Measurements from ENCODE around the gene MARK1. TPM values are rescaled to one million over a fixed set of nuclear protein-coding genes. Genes with fewer than 3 reads are reported as not detected.

MARK1 gene
- total and polyA plus RNA-seq, 2 of the 13 experiments (the other 11 are each of a cell fraction or from before 2014, with no cell fraction given) = not detected

DNA sequence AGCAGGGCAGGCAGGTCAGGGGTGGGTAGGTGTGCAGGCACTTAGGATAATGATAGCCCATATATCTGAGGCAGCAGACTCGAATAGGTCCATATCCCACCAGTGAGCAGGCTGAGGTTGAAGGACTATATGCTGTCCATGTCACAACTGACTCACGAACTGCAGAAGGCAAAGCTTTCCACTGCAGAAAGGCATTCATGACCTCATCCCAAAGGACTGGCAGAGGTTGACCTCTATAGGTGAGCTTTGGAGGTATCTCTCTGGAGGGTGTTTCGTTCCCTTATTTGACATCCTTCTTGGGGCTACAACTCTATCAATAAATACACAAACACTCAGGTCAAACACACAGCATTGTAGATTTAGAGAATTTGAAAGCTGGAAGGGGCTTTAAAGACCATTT, 42.8 kb upstream of the MARK1 start:
- in situ Hi-C loops (cut with HindIII; ENCODE audit: extremely low pct_ligation_motif_present, low pct_unique_long_range_greater_than_20kb) (no loop called here), intact Hi-C loops (cut with micrococcal nuclease; ENCODE audit: unreplicated experiment) (no loop called here)
- H3K4me2 ChIP-seq (ENCODE audit: low read depth, low read length) = no peak overlapping the region
- H3K4me1 ChIP-seq (ENCODE audit: insufficient read depth, low read length) = no peaks in the 10 kb centered on the region
- DNase-seq (ENCODE audit: low spot score) (no peak), FAIRE-seq (no peak), ATAC-seq (peak; percentile 70)
- CTCF ChIA-PET (ENCODE audit: low intra/inter-chr PET ratio, low total read pairs) = no interaction called here
- no peaks in the 10 kb centered on the region for H3K9me3 ChIP-seq (ENCODE audit: low read length)
- WGBS (ENCODE audit: low lambda C conversion rate) = 7% methylated on average over 2 of the region's 3 CpGs
- H3K27me3 ChIP-seq (ENCODE audit: control insufficient read depth in 1 of 2, insufficient read depth in 2 of 2, low read length in 2 of 2) = no peaks in the 10 kb centered on the region
- H3K79me2 ChIP-seq (ENCODE audit: insufficient read depth, low read length) = no peaks in the 10 kb centered on the region
- H4K20me1 ChIP-seq (ENCODE audit: insufficient read depth, low read length) = no peaks in the 10 kb centered on the region
- H3K36me3 ChIP-seq (replicated peaks in 1 of 2; ENCODE audit: control insufficient read depth in 1 of 2, insufficient read depth in 2 of 2, low read length in 2 of 2) = no peaks in the 10 kb centered on the region
- H3K4me3 ChIP-seq (replicated peaks in 1 of 3; ENCODE audit: insufficient read depth in 1 of 3, low read depth in 2 of 3, low read length in 3 of 3) = no peak overlapping the region
- no peak overlapping the region for H3K9ac ChIP-seq (ENCODE audit: insufficient read depth, low read depth, low read length)
- no peak overlapping the region for H3K27ac ChIP-seq (ENCODE audit: extremely low read length, insufficient read depth, low read length)
- POLR2A ChIA-PET = no interaction called here
- TF ChIP-seq, protein P1, sequence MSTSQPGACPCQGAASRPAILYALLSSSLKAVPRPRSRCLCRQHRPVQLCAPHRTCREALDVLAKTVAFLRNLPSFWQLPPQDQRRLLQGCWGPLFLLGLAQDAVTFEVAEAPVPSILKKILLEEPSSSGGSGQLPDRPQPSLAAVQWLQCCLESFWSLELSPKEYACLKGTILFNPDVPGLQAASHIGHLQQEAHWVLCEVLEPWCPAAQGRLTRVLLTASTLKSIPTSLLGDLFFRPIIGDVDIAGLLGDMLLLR (CRISPR knock-in tag; IDR thresholded peaks at IDR 0.05) = no peak
- TF ChIP-seq, protein P2, sequence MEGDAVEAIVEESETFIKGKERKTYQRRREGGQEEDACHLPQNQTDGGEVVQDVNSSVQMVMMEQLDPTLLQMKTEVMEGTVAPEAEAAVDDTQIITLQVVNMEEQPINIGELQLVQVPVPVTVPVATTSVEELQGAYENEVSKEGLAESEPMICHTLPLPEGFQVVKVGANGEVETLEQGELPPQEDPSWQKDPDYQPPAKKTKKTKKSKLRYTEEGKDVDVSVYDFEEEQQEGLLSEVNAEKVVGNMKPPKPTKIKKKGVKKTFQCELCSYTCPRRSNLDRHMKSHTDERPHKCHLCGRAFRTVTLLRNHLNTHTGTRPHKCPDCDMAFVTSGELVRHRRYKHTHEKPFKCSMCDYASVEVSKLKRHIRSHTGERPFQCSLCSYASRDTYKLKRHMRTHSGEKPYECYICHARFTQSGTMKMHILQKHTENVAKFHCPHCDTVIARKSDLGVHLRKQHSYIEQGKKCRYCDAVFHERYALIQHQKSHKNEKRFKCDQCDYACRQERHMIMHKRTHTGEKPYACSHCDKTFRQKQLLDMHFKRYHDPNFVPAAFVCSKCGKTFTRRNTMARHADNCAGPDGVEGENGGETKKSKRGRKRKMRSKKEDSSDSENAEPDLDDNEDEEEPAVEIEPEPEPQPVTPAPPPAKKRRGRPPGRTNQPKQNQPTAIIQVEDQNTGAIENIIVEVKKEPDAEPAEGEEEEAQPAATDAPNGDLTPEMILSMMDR (CRISPR knock-in tag; IDR thresholded peaks at IDR 0.05) = 0 out of 2 replicates have a peak, but pooled peaks have one; percentile 14
- H2AFZ ChIP-seq (ENCODE audit: low read length) = no peak overlapping the region
- no TSS peak for BruUV-seq (replicated peaks)

DNA sequence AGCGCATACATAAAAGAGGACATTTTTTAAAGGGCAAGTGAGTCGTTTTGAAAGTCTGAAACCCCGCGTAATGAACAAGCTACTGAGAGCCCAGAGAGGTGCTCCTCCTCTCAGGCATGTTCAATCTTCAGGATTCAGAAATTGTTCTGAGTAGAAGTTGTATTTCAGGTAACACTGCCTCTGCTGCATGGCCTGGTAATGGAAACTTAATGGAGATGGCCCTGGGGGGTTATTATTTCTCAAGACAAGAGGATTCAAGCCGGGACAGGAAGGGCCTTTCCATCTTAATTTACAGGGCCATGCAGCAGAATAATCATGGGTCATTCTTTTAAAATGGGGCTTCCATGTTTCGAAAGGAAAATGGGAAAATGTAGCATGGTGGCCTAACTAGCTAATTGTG, 42.1 kb upstream of the MARK1 start:
- Histone ChIP-seq H3K4me1 (ENCODE audit: insufficient read depth, low read length) (no peaks in the 10 kb centered on the region), H3K4me2 (ENCODE audit: low read depth, low read length) (no peak overlapping the region), H3K4me3 (replicated peaks in 1 of 3; ENCODE audit: insufficient read depth in 1 of 3, low read depth in 2 of 3, low read length in 3 of 3) (no peak overlapping the region), H3K27ac (ENCODE audit: extremely low read length, insufficient read depth, low read length) (no peak overlapping the region), H3K27me3 (ENCODE audit: control insufficient read depth in 1 of 2, insufficient read depth in 2 of 2, low read length in 2 of 2) (no peaks in the 10 kb centered on the region), H3K36me3 (replicated peaks in 1 of 2; ENCODE audit: control insufficient read depth in 1 of 2, insufficient read depth in 2 of 2, low read length in 2 of 2) (no peaks in the 10 kb centered on the region), H3K9ac (ENCODE audit: insufficient read depth, low read depth, low read length) (no peak overlapping the region), H2AFZ (ENCODE audit: low read length) (no peak overlapping the region), H3K79me2 (ENCODE audit: insufficient read depth, low read length) (no peaks in the 10 kb centered on the region), H4K20me1 (ENCODE audit: insufficient read depth, low read length) (no peaks in the 10 kb centered on the region), H3K9me3 (ENCODE audit: low read length) (no peaks in the 10 kb centered on the region)
- no peak for FAIRE-seq
- DNase-seq (ENCODE audit: low spot score) = no peak
- BruUV-seq (replicated peaks) = no TSS peak
- TF ChIP-seq, protein P3, sequence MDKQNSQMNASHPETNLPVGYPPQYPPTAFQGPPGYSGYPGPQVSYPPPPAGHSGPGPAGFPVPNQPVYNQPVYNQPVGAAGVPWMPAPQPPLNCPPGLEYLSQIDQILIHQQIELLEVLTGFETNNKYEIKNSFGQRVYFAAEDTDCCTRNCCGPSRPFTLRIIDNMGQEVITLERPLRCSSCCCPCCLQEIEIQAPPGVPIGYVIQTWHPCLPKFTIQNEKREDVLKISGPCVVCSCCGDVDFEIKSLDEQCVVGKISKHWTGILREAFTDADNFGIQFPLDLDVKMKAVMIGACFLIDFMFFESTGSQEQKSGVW (CRISPR knock-in tag; IDR thresholded peaks at IDR 0.05; ENCODE audit: borderline replicate concordance) = no peak
- TF ChIP-seq PPARG (CRISPR knock-in tag; conservative IDR thresholded peaks at IDR 0.05) = no peak
- TF ChIP-seq SRF (IDR thresholded peaks at IDR 0.05; ENCODE audit: low read depth, low read length) = no peak
- ATAC-seq = no peak
- intact Hi-C loops (cut with micrococcal nuclease; ENCODE audit: unreplicated experiment) (no loop called here), in situ Hi-C loops (cut with HindIII; ENCODE audit: extremely low pct_ligation_motif_present, low pct_unique_long_range_greater_than_20kb) (no loop called here)
- WGBS (ENCODE audit: low lambda C conversion rate) = 39% methylated on average over 6 of the region's 6 CpGs
- ChIA-PET POLR2A (no interaction called here), CTCF (ENCODE audit: low intra/inter-chr PET ratio, low total read pairs) (no interaction called here)
